B cell (primary cell): ENCODE measurements around the gene ACAA2. TPM values are rescaled to one million over a fixed set of nuclear protein-coding genes. Genes with fewer than 3 reads are reported as not detected.

Experiments used
- ATAC-seq: fragments of 200-7000 bp; cut with Tn5 transposase; one replicate; pipeline ENCODE4 v1.10.0; 2021; ENCODE audit warnings: low read depth, mild to moderate bottlenecking, moderate number of reproducible peaks, moderate library complexity
- CTCF ChIA-PET: fragments of 350-600 bp; sonication (Branson Sonifier 250); formaldehyde crosslinking; loops from one replicate; lab custom pipeline; 2021; ENCODE audit warnings: antibody characterized with exemption, inconsistent platforms; lab: Charles Lee
- POLR2A ChIA-PET: fragments of 350-600 bp; sonication (Branson Sonifier 250); formaldehyde crosslinking; loops from one replicate; lab custom pipeline; 2021; ENCODE audit warnings: antibody characterized with exemption; lab: Charles Lee
- DNase-seq: peaks from one replicate; pipeline ENCODE4 v3.0.0; 2013
- H2AFZ ChIP-seq: 2 replicates; pipeline ENCODE4 v1.6.1; 2012; ENCODE audit warnings: mild to moderate bottlenecking, low read depth, low read length; ENCODE audit not compliant: insufficient read depth, poor library complexity, severe bottlenecking
- H3K27ac ChIP-seq, 2 donors: 1 replicate in 1 of 2; 2 replicates in 1 of 2; pipeline ENCODE4 v1.5.1; 2012 to 2013; ENCODE audit warnings: low read length in 2 of 2, mild to moderate bottlenecking in 2 of 2, moderate library complexity in 1 of 2
- H3K27me3 ChIP-seq, 4 experiments: fragments of 200-600 bp in 1 of 4; sonication (generic) in 1 of 4; replicated peaks in 1 of 4; 1 replicate in 2 of 4; 2 replicates in 2 of 4; pipeline versions ENCODE4 v1.6.1 to v1.7.0; 2013 to 2016; ENCODE audit warnings: low read length in 3 of 4, mild to moderate bottlenecking in 2 of 4, mixed read lengths in 1 of 4, moderate library complexity in 1 of 4; ENCODE audit not compliant: insufficient read depth in 4 of 4, control insufficient read depth in 3 of 4; ENCODE audit errors: control extremely low read depth in 1 of 4
- H3K36me3 ChIP-seq, 2 experiments: replicated peaks in 1 of 2; 1 replicate in 1 of 2; 2 replicates in 1 of 2; pipeline versions ENCODE4 v1.6.1 to v1.7.1; 2013; ENCODE audit warnings: low read length in 1 of 2; ENCODE audit not compliant: insufficient read depth in 2 of 2, control insufficient read depth in 1 of 2; ENCODE audit errors: control extremely low read depth in 1 of 2, extremely low read depth in 1 of 2
- H3K4me1 ChIP-seq, 2 donors: fragments of 200-600 bp in 1 of 2; sonication (generic) in 1 of 2; 1 replicate in 1 of 2; 2 replicates in 1 of 2; pipeline versions ENCODE4 v1.5.1 to v1.6.1; 2013 to 2017; ENCODE audit warnings: low read length in 2 of 2; ENCODE audit not compliant: control insufficient read depth in 2 of 2, insufficient read depth in 2 of 2
- H3K4me2 ChIP-seq: replicated peaks from 2 replicates; pipeline ENCODE3; 2012; ENCODE audit warnings: mild to moderate bottlenecking, low read depth, low read length; ENCODE audit not compliant: poor library complexity, severe bottlenecking
- H3K4me3 ChIP-seq, 5 experiments: fragments of 200-600 bp in 1 of 5; sonication (generic) in 1 of 5; 1 replicate in 3 of 5; 2 replicates in 2 of 5; pipeline versions ENCODE4 v1.5.1 to v1.7.0; 2011 to 2016; ENCODE audit warnings: low read length in 4 of 5, mild to moderate bottlenecking in 4 of 5, low read depth in 2 of 5, control low read depth in 1 of 5, moderate library complexity in 1 of 5; ENCODE audit not compliant: insufficient read depth in 1 of 5; ENCODE audit errors: control extremely low read depth in 1 of 5, extremely low read depth in 1 of 5
- H3K79me2 ChIP-seq: fragments of 200-600 bp; sonication (generic); one replicate; pipeline ENCODE4 v1.6.0; 2016; ENCODE audit warnings: low read length; ENCODE audit not compliant: control insufficient read depth, insufficient read depth
- H3K9ac ChIP-seq: fragments of 200-600 bp; sonication (generic); 2 replicates; pipeline ENCODE4 v1.6.1; 2017; ENCODE audit warnings: mild to moderate bottlenecking, low read length, moderate library complexity
- H3K9me3 ChIP-seq, 3 donors: one replicate each; pipeline versions ENCODE4 v1.6.1 to v1.7.1; 2013; ENCODE audit warnings: low read length in 2 of 3; ENCODE audit not compliant: control insufficient read depth in 2 of 3, insufficient read depth in 1 of 3; ENCODE audit errors: control extremely low read depth in 1 of 3
- H4K20me1 ChIP-seq: 2 replicates; pipeline ENCODE4 v1.6.0; 2012; ENCODE audit warnings: mild to moderate bottlenecking, low read length; ENCODE audit not compliant: insufficient read depth, control insufficient read depth, poor library complexity, severe bottlenecking
- H3K27ac Mint-ChIP-seq: one replicate; pipeline ENCODE4 v1.8.0; 2021; ENCODE audit warnings: mixed read lengths
- H3K27me3 Mint-ChIP-seq: one replicate; pipeline ENCODE4 v1.8.0; 2021; ENCODE audit warnings: mixed read lengths
- H3K4me1 Mint-ChIP-seq: one replicate; pipeline ENCODE4 v1.8.0; 2021; ENCODE audit warnings: mixed read lengths
- H3K4me3 Mint-ChIP-seq: one replicate; pipeline ENCODE4 v1.8.0; 2021; ENCODE audit warnings: mixed read lengths
- H3K9me3 Mint-ChIP-seq: one replicate; pipeline ENCODE4 v1.8.0; 2022; ENCODE audit warnings: mixed read lengths; ENCODE audit not compliant: insufficient read depth
- EZH2 ChIP-seq: IDR thresholded peaks from 2 replicates; pipeline ENCODE4 v1.6.1; 2012; ENCODE audit warnings: borderline replicate concordance, low read depth, mild to moderate bottlenecking, moderate library complexity, low read length; ENCODE audit not compliant: insufficient read depth, poor library complexity, severe bottlenecking
- WGBS: methylation state at CpG from one replicate; pipeline ENCODE4 v1.1.5; 2013; ENCODE audit warnings: missing lambda C conversion rate; ENCODE audit not compliant: insufficient coverage; 5-methylcytosine and 5-hydroxymethylcytosine counted together
- intact Hi-C: fragments of 100-400 bp; cut with micrococcal nuclease; formaldehyde crosslinking; loops from one replicate; pipeline ENCODE4 v1.10.0; 2022
- polyA plus RNA-seq: library from polyadenylated mRNA; depleted of rRNA; stranded (reverse); fragments of >200 nt; gene quantifications from 2 replicates; pipeline ENCODE4 v1.2.3, GENCODE V29; 2012
- total RNA-seq, 2 donors: library from RNA; stranded (reverse); fragments of 120-200 nt in 1 of 2; gene quantifications; 1 replicate in 1 of 2; 2 replicates in 1 of 2; pipeline versions ENCODE4 v1.2.3 to v1.2.4, GENCODE V29; 2013 to 2022
- TF ChIP-seq, protein P1 (sequence below): fragments of 200-600 bp; IDR thresholded peaks from one replicate; pipeline ENCODE4 v1.8.0; 2022; ENCODE audit warnings: antibody characterized with exemption, mild to moderate bottlenecking

ACAA2 gene
- total and polyA plus RNA-seq, 2 donors (not counting 1 experiment from before 2014, with no cell fraction given) = 10.6 to 25.0 TPM

- 91% methylated on average over 11 of the region's 12 CpGs for WGBS
- Histone ChIP-seq H3K79me2 (no peaks in the 10 kb centered on the region), H3K4me1 (no peaks in the 10 kb centered on the region), H2AFZ (no peak overlapping the region), H3K36me3 (no peaks in the 10 kb centered on the region), H3K27ac (no peak overlapping the region), H3K4me2 (no peak overlapping the region), H3K4me3 (no peak overlapping the region), H4K20me1 (no peaks in the 10 kb centered on the region), H3K27me3 (peaks cover 0 to 2% (median 0%) of the 10 kb centered on the region in 4 experiments), H3K9ac (no peak overlapping the region), H3K9me3 (no peaks in the 10 kb centered on the region)
- no peaks in the 10 kb centered on the region for H3K9me3 Mint-ChIP-seq
- H3K4me3 Mint-ChIP-seq = no peak overlapping the region
- no peak for DNase-seq
- TF ChIP-seq, protein P1, sequence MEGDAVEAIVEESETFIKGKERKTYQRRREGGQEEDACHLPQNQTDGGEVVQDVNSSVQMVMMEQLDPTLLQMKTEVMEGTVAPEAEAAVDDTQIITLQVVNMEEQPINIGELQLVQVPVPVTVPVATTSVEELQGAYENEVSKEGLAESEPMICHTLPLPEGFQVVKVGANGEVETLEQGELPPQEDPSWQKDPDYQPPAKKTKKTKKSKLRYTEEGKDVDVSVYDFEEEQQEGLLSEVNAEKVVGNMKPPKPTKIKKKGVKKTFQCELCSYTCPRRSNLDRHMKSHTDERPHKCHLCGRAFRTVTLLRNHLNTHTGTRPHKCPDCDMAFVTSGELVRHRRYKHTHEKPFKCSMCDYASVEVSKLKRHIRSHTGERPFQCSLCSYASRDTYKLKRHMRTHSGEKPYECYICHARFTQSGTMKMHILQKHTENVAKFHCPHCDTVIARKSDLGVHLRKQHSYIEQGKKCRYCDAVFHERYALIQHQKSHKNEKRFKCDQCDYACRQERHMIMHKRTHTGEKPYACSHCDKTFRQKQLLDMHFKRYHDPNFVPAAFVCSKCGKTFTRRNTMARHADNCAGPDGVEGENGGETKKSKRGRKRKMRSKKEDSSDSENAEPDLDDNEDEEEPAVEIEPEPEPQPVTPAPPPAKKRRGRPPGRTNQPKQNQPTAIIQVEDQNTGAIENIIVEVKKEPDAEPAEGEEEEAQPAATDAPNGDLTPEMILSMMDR = no peak
- TF ChIP-seq EZH2 = no peak
- CTCF ChIA-PET = interaction anchor here (0.7 kb wide), 1 partner anchor 180 kb away, joined by 3 read pairs; no protein-coding TSS in a partner anchor
- no peak overlapping the region for H3K27ac Mint-ChIP-seq
- H3K4me1 Mint-ChIP-seq = no peaks in the 10 kb centered on the region
- intact Hi-C loops = no loop called here
- POLR2A ChIA-PET = no interaction called here
- no peak for ATAC-seq
- H3K27me3 Mint-ChIP-seq = peaks cover 3% of the 10 kb centered on the region
Measured at GRCh38 chr18:49841236-49842217, 28.2 kb upstream of the ACAA2 start.

DNA sequence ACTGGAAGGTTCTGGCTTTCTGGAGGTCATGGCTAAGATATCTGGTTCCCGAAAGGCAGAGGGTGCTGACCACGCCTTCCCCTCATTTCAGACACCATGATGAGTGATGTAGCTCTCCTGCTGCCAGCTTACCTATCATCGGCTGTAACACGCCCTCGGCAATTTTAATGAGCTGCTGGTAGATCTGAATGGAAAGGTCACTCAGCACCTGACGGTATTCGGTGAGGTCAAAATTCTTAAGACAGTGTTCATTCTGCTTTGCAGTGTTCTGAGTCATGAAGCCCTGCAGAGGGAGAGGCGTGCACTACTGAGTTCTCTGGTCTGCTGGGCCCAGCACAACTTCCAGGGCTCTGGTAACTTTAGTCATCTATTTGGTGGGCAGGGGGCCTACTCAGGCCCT, 25.7 kb upstream of the ACAA2 start:
- H3K4me1 ChIP-seq = no peaks in the 10 kb centered on the region
- no peaks in the 10 kb centered on the region for H3K79me2 ChIP-seq
- no peak overlapping the region for H3K9ac ChIP-seq
- intact Hi-C loops = no loop called here
- H3K27me3 ChIP-seq = no peaks in the 10 kb centered on the region
- no peak overlapping the region for H3K4me3 Mint-ChIP-seq
- CTCF ChIA-PET = no interaction called here
- no peak overlapping the region for H3K27ac Mint-ChIP-seq
- POLR2A ChIA-PET = no interaction called here
- H3K4me1 Mint-ChIP-seq = no peaks in the 10 kb centered on the region
- H2AFZ ChIP-seq = no peak overlapping the region
- TF ChIP-seq, protein P1 = no peak
- TF ChIP-seq EZH2 = no peak
- no peak overlapping the region for H3K4me2 ChIP-seq
- no peaks in the 10 kb centered on the region for H3K9me3 Mint-ChIP-seq
- H3K9me3 ChIP-seq = no peaks in the 10 kb centered on the region
- no peaks in the 10 kb centered on the region for H4K20me1 ChIP-seq
- DNase-seq (no peak), ATAC-seq (no peak)
- no peak overlapping the region for H3K4me3 ChIP-seq
- H3K36me3 ChIP-seq = no peaks in the 10 kb centered on the region
- no peaks in the 10 kb centered on the region for H3K27me3 Mint-ChIP-seq
- WGBS = 100% methylated on average over 8 of the region's 8 CpGs
- no peak overlapping the region for H3K27ac ChIP-seq
